HG02759 (cell line): ENCODE results near the gene DNAH7.
"Not testable (repeated sequence)": the region's sequence is repeated elsewhere in the genome, so short reads cannot be mapped to it uniquely, and the experiment has no call there.

Experiments
- ATAC-seq: cut with Tn5 transposase; IDR thresholded peaks from one replicate; pipeline ENCODE4 v1.9.1; 2021; ENCODE audit warnings: mild to moderate bottlenecking, moderate library complexity; ENCODE audit not compliant: unreplicated experiment

Gene DNAH7

DNA sequence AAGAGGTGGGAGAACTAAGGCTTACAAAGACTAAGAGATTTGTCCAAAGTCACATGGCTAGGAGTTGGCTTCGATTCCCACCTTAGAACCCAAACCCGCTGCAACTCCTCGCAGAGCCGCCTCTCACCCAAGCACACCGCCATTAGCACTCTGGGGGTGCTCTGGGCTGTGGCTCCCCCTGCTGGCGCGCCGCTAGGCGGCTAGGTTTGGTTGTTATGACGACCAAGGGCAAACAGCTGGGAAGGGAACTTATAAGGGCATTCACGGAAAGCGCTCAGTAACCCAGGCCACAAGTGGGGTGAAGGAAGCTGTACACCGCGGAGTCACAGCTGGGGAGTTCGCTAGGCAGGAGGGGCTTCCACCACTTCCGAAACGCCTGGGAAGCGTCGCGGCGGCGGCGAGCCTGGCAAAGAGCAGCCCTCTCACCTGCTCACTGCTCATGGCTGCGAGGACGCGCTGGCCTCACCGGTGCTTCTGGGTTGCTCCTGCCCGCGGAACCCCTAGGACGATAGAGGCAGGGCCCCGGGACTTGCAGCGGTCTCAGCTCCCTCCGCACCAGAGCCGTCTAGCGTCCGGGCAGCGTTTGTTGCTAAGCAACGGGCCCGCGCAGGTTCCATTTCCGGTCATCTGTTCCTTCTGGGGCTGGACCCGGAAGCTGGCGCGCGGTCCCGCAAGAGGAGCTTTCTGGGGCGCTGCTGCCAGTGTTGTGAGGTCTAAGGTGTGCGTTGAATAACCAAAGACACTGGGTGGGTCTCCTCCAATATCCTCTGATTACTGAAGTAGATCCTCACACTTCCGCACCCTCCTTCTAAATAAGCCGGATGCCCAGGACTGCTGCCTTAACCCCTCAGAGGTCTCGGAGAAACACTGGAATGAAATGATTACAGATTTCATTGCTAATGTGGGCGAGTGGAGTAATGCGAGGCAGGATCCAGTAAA is at the start of gene DNAH7:
TSS of gene DNAH7 (minus strand) at position 567 of the 939 bp plus-strand sequence. CDS start at position 441, 126 bp downstream.
- ATAC-seq: peak; percentile 97

DNA sequence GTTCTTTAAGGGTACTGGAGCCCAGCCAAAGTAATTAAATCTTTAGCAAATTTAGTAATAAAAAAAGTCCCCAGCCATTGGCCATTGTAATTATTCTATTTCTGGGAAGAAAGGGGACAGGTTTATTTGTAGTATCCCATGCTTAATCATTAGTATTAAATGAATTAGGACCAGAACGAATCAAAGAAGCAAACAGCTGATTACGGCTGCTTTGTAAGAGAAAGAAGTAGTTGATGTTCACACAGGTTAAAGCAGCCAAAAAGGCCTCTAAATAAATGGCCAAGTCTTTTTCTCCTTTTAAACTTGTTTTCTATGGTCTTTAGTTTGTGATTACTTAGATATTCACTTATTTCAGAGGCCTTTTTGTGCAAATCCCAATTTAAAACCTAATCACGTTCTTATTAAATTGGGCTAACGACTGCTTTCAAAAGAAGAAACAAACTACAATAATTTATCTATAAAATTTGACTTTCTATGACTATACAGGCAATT is 48.6 kb upstream of the DNAH7 start:
- no peak for ATAC-seq

DNA sequence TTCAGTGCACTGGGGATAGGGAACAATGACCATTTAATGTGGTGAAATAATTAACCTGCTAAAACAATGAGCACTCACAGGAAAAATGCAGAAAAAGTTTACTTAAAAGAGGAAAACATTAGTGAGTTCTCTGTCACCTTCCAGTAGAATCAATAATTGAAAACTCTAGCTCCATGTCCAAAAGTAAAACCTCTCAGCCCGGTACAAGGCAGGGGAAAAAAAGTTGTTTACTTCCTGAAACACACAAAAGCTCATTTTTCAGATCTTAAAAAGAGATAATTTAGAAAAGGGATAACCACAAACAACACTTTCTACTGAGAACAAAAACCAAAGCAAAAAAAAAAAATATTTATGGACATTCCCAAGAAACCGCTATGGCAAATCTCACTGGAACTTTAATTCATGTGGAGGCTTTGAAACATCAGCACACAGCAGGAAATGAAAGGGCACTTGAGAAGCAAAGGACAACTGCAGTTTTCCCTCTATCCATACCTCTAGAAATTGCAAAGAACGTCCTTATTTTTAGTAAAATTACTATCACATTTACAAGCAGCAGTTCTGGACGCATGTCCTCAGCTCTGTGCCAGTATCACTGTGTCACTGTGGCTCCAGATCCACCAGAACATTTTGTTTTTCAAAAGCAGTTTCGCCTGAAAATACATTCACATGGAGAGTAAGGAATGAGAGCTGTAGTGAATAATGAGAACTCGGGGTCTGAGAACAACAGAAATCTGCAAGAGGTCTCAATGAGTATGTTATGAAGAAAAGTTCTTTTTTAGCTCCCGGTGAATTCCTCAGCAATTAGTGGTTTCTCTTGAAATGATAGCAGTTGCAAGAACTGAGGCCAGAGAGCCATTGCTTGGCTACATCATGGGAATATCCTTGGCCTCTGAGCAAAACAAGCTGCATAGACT is 44.7 kb upstream of the DNAH7 start:
- no peak for ATAC-seq

- no peak for ATAC-seq
These were observed 43.9 kb upstream of the DNAH7 start for GRCh38 chr2:196112418-196113034.

DNA sequence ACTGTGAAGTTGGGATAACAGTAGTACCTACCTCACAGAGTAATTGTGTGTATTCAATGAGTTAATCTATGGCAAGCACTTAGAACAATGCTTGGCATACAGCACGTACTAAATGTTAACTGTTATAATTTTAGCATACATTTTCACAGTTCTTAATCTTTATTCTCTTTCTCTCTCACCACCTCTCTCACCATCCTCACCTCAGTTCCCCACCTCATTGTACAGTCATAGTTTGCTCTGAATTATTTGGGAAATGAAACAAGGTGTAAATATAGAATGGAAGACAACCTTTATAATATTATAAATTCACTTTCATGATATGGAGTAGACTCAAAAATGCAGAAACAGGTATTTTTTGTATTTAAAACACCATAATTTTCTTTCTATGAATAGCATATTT is 40.0 kb upstream of the DNAH7 start:
- ATAC-seq: no peak

- ATAC-seq: no peak
These were observed 37.3 kb upstream of the DNAH7 start for GRCh38 chr2:196105951-196106350.

GRCh38 chr2:196104066-196104465 is 35.4 kb upstream of the DNAH7 start:
- no peak for ATAC-seq

DNA sequence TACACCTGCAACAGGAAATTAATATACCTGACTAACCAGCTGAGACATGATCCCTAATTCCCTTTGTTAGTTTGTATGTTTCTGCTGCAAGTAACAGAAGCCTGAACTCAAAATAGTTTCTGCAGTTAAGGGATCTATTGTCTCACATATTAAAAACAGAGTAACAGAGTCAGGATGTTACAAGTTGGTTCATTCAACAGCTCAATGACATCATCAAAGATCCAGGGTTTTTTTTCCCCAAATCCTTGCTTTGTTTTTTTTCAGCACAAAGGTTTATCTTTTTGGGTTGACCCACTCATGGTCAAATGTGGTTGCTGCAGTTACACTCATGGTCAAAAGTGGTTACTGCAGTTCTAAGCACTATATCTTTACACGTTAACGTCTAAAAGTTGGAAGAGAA is 35.0 kb upstream of the DNAH7 start:
- ATAC-seq: no peak

GRCh38 chr2:196101325-196101991 is 32.8 kb upstream of the DNAH7 start:
- ATAC-seq: peak; percentile 97

- no peak for ATAC-seq
These were observed 31.3 kb upstream of the DNAH7 start for GRCh38 chr2:196099916-196100315.

DNA sequence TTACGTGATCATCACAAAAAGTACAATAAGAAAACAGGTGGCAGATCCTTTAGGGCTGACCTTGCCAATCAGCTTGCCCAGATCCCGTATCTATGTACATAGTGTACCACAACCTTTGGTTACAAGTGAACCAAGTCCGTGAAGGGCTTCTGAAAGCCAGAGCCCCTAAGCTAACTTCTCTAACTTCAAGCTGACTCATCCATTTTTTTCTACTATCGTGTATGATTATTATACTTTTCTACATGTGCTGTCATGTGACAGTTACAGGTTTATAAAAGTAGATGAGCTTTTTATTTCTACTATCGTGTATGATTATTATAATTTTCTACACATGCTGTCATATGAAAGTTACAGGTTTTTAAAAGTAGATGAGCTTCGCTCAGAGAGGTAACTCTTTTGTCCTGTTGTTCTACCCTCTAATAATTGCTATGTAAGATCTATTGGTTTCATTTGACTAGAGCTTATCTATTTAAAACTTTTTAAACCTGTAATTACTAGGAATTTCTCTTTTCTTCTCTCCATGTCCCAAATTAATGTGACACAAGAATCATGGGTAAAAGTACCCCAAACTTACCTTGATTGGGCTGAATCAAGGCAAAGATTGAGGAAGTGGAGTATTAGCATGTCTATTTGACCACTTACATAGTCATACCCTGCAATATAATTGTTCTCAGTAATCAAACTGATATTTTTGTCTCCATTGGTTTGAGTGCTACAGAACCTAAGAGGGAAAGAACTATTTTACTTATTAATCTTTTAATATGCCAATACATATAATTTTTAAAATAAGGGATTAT is 29.4 kb upstream of the DNAH7 start:
- ATAC-seq: no peak

- no peak for ATAC-seq
These were observed 28.5 kb upstream of the DNAH7 start for GRCh38 chr2:196096982-196097745.

DNA sequence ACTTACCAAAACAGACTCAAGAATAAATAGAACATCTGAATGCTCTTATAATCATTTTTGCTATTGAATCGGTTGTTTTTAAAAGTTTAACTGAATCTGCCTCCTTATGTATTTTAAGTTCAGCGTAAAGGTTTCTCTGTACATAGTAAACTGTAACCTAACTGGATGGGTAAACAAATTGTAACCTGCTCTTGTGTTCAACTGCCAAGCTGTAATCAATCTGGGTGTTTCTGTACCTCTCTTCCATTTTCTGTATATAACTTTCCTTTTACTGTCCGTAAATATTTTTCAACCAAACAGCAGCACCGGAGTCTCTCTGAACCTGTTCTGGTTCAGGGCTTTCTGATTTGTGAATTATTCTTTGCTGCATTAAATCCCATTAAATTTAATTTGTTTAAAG is 27.6 kb upstream of the DNAH7 start:
- no peak for ATAC-seq

GRCh38 chr2:196089448-196089847 is 20.8 kb upstream of the DNAH7 start:
- ATAC-seq: not testable (repeated sequence)

- ATAC-seq: no peak
These were observed 19.6 kb upstream of the DNAH7 start for GRCh38 chr2:196088203-196088602.

DNA sequence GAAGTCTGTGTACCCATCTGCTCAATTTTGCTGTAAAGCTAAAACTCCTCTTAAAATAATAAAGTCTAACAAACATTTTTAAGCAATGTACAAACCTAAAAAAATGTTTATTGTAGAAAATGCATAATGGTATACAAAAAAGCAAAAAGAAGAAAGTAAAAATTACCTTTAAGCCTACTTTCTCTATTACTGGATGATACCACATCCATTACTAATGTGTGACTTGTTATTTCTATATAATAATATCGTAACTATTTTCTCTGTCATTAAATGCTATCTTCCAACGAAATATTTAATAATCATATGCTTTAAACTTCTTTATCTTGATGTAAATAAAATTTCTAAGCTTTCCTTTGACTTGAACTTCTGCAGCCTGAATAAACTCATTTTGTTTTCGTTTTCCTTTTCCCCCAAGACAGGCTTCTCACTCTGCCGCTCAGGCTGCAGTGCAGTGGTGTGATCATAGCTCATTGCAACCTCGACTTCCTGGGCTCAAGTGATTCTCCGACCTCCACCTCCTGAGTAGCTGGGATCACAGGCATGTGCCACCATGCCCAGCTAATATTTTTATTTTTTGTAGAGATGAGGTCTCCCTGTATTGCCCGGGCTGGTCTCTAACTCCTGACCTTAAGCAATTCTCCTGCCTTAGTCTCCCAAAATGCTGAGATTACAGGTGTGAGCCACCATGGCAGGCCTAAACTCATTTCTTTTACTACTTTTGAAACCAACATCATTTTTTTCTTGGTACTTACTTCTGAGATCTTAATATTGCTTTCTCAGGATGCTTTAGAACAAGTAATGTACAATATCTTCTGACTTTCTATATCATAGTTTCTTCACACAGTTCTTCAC is 18.1 kb upstream of the DNAH7 start:
- ATAC-seq: peak; percentile 50

GRCh38 chr2:196083601-196084000 is 15.0 kb upstream of the DNAH7 start:
- no peak for ATAC-seq

DNA sequence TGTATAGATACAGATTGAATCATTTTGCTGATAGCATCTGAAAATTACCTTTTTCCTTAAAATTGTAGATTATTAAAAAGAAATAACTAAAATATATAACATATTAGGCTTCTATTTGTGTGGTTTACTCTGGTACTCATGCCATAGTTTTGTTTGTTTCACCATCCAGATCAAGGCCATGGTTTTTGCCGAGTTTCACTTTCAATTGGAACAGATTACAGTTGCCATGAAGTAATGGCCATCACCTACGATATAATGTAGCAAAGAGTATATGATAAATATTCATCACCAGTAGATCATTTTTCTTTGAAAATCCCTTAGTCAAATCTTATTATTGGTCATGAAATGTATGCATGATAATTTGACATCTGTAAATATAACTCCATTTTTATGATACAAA is 11.9 kb upstream of the DNAH7 start:
- ATAC-seq: no peak
